ENCODE measurements around the gene CAMKK2.

DNA sequence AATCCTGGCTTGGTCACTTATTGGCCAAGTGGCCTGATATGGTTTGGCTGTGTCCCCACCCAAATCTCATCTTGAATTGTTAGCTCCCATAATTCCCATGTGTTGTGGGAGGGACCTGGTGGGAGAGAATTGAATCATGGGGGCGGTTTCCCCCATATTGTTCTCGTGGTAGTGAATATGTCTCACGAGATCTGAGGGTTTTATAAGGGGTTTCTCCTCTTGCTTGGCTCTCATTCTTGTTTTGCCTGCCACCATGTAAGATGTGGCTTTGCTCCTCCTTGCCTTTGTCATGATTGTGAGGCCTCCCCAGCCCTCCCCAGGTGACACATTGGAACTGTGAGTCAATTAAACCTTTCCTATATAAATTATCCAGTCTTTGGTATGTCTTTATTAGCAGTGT is 105.4 kb downstream of the CAMKK2 start:
- no peak for TF ChIP-seq CTCF (IDR thresholded peaks at IDR 0.05; ENCODE audit: low read length)
- no peak for TF ChIP-seq EZH2 (IDR thresholded peaks at IDR 0.05; ENCODE audit: borderline replicate concordance, low read length)
